WTC11 (cell line): ENCODE measurements around the gene CRYGN. TPM values are rescaled to one million over a fixed set of nuclear protein-coding genes. Genes with fewer than 3 reads are reported as not detected.

Experiments used
- ATAC-seq: fragments of 200-7000 bp; cut with Tn5 transposase; 2 replicates; pipeline ENCODE4 v1.10.0; 2021; ENCODE audit warnings: mild to moderate bottlenecking, moderate library complexity
- CTCF ChIA-PET: fragments of 300-600 bp; sonication (Branson Sonifier 250); formaldehyde crosslinking; loops from one replicate; lab custom pipeline; 2021; ENCODE audit warnings: antibody characterized with exemption; lab: Charles Lee
- POLR2A ChIA-PET: fragments of 350-600 bp; sonication (Branson Sonifier 250); formaldehyde crosslinking; loops from one replicate; lab custom pipeline; 2021; ENCODE audit warnings: antibody characterized with exemption; lab: Charles Lee
- DNase-seq: peaks from one replicate; pipeline ENCODE4 v3.0.0; 2021; ENCODE audit warnings: low spot score
- H3K27ac Mint-ChIP-seq: 2 replicates; pipeline ENCODE4 v1.8.0; 2021; ENCODE audit warnings: mixed read lengths
- H3K27me3 Mint-ChIP-seq: 2 replicates; pipeline ENCODE4 v1.8.0; 2021; ENCODE audit warnings: low read depth, mild to moderate bottlenecking, moderate library complexity, mixed read lengths
- H3K36me3 Mint-ChIP-seq: 2 replicates; pipeline ENCODE4 v1.8.0; 2021; ENCODE audit warnings: mixed read lengths
- H3K4me1 Mint-ChIP-seq: 2 replicates; pipeline ENCODE4 v1.8.0; 2022; ENCODE audit warnings: mixed read lengths
- H3K4me3 Mint-ChIP-seq: 2 replicates; pipeline ENCODE4 v1.8.0; 2021; ENCODE audit warnings: mild to moderate bottlenecking, moderate library complexity, mixed read lengths
- H3K9me3 Mint-ChIP-seq: 2 replicates; pipeline ENCODE4 v1.8.0; 2021; ENCODE audit warnings: mixed read lengths
- ATF1 ChIP-seq: sonication (generic); formaldehyde crosslinking; IDR thresholded peaks from 2 replicates; pipeline ENCODE4 v1.8.1; 2023; ENCODE audit warnings: mild to moderate bottlenecking, moderate library complexity, missing genetic modification reagents
- ATF6 ChIP-seq: sonication (generic); formaldehyde crosslinking; IDR thresholded peaks from 2 replicates; pipeline ENCODE4 v1.8.1; 2023; ENCODE audit warnings: mild to moderate bottlenecking, missing genetic modification reagents
- E2F4 ChIP-seq: sonication (generic); formaldehyde crosslinking; IDR thresholded peaks from 2 replicates; pipeline ENCODE4 v1.8.1; 2022; ENCODE audit warnings: low read depth, mild to moderate bottlenecking, moderate library complexity, missing genetic modification reagents, borderline replicate concordance
- E2F5 ChIP-seq: sonication (generic); formaldehyde crosslinking; IDR thresholded peaks from 2 replicates; pipeline ENCODE4 v1.8.1; 2022; ENCODE audit warnings: mild to moderate bottlenecking, moderate library complexity, missing genetic modification reagents
- ERG ChIP-seq: fragments of 250-450 bp; sonication (Bioruptor Pico); IDR thresholded peaks from 2 replicates; pipeline ENCODE4 v1.8.0; 2021; ENCODE audit warnings: mild to moderate bottlenecking
- HMGA2 ChIP-seq: fragments of 250-450 bp; sonication (Bioruptor Pico); IDR thresholded peaks from 2 replicates; pipeline ENCODE4 v1.4.0; 2021; ENCODE audit warnings: mild to moderate bottlenecking, moderate library complexity
- MAX ChIP-seq: sonication (generic); formaldehyde crosslinking; IDR thresholded peaks from 2 replicates; pipeline ENCODE4 v1.8.0; 2022; ENCODE audit warnings: mild to moderate bottlenecking, missing genetic modification reagents
- NFATC4 ChIP-seq: fragments of 250-450 bp; sonication (Bioruptor Pico); IDR thresholded peaks from 2 replicates; pipeline ENCODE4 v1.9.0; 2021; ENCODE audit warnings: mild to moderate bottlenecking
- NR3C1 ChIP-seq: sonication (generic); formaldehyde crosslinking; conservative IDR thresholded peaks from 2 replicates; pipeline ENCODE4 v1.8.1; 2023; ENCODE audit warnings: low read depth, mild to moderate bottlenecking, missing genetic modification reagents
- PRRX2 ChIP-seq: fragments of 250-450 bp; sonication (Bioruptor Pico); IDR thresholded peaks from 2 replicates; pipeline ENCODE4 v1.8.0; 2021; ENCODE audit warnings: mild to moderate bottlenecking
- RORB ChIP-seq: fragments of 250-450 bp; sonication (Bioruptor Pico); IDR thresholded peaks from 2 replicates; pipeline ENCODE4 v1.9.0; 2021; ENCODE audit warnings: mild to moderate bottlenecking
- STAT6 ChIP-seq: sonication (generic); formaldehyde crosslinking; conservative IDR thresholded peaks from 2 replicates; pipeline ENCODE4 v1.8.1; 2023; ENCODE audit warnings: mild to moderate bottlenecking, low read depth, missing genetic modification reagents, moderate library complexity
- TCF7 ChIP-seq: sonication (generic); formaldehyde crosslinking; IDR thresholded peaks from 2 replicates; pipeline ENCODE4 v1.8.0; 2022; ENCODE audit warnings: mild to moderate bottlenecking, low read depth, missing genetic modification reagents, moderate library complexity
- ZMAT4 ChIP-seq: fragments of 250-450 bp; sonication (Bioruptor Pico); IDR thresholded peaks from 2 replicates; pipeline ENCODE4 v1.9.0; 2021; ENCODE audit warnings: mild to moderate bottlenecking
- ZNF121 ChIP-seq: sonication (generic); formaldehyde crosslinking; IDR thresholded peaks from 2 replicates; pipeline ENCODE4 v1.8.0; 2023; ENCODE audit warnings: missing genetic modification reagents
- ZNF232 ChIP-seq: sonication (generic); formaldehyde crosslinking; IDR thresholded peaks from 2 replicates; pipeline ENCODE4 v1.8.0; 2022; ENCODE audit warnings: mild to moderate bottlenecking, missing genetic modification reagents
- ZNF281 ChIP-seq: sonication (generic); formaldehyde crosslinking; IDR thresholded peaks from 2 replicates; pipeline ENCODE4 v1.8.0; 2023; ENCODE audit warnings: mild to moderate bottlenecking, missing genetic modification reagents
- ZNF396 ChIP-seq: fragments of 250-450 bp; sonication (Bioruptor Pico); IDR thresholded peaks from 2 replicates; pipeline ENCODE4 v1.8.0; 2021; ENCODE audit warnings: mild to moderate bottlenecking, moderate library complexity, borderline replicate concordance
- ZNF425 ChIP-seq: fragments of 250-450 bp; sonication (Bioruptor Pico); conservative IDR thresholded peaks from 2 replicates; pipeline ENCODE4 v1.9.0; 2021; ENCODE audit warnings: mild to moderate bottlenecking
- ZNF671 ChIP-seq: fragments of 250-450 bp; sonication (Bioruptor Pico); IDR thresholded peaks from 2 replicates; pipeline ENCODE4 v1.8.0; 2021; ENCODE audit warnings: mild to moderate bottlenecking
- total RNA-seq: library from RNA; stranded (reverse); gene quantifications from 3 replicates; pipeline ENCODE4 v1.2.3, GENCODE V29; 2021

The CRYGN gene
- total RNA-seq, 1 experiment from 2014 or later = 1.5 TPM

- no peak for TF ChIP-seq NFATC4
- TF ChIP-seq, all 79 proteins: peak for 0
These were observed 7.4 kb upstream of the CRYGN start (continued) for GRCh38 chr7:151447312-151447711.

- ATAC-seq = no peak
- TF ChIP-seq ZNF121 (CRISPR knock-in tag) (no peak), NR3C1 (CRISPR knock-in tag) (no peak)
- TF ChIP-seq, all 79 proteins: peak for 0
These were observed 6.5 kb upstream of the CRYGN start for GRCh38 chr7:151446412-151446811.

GRCh38 chr7:151444632-151445031 is 4.7 kb upstream of the CRYGN start:
- CTCF ChIA-PET = interaction anchor here (1.9 kb wide), 1 partner anchor 8 kb away, joined by 4 read pairs; no protein-coding TSS in a partner anchor
- Mint-ChIP-seq H3K9me3 (no peaks in the 10 kb centered on the region), H3K4me3 (no peak overlapping the region), H3K27me3 (peaks cover 9% of the 10 kb centered on the region), H3K27ac (no peak overlapping the region), H3K4me1 (peaks cover 23% of the 10 kb centered on the region), H3K36me3 (no peaks in the 10 kb centered on the region)
- POLR2A ChIA-PET = no interaction called here
- ATAC-seq (no peak), DNase-seq (no peak)
- TF ChIP-seq STAT6 (CRISPR knock-in tag) (no peak), ERG (no peak), RORB (no peak), ZNF281 (CRISPR knock-in tag) (no peak), ATF6 (CRISPR knock-in tag) (no peak), PRRX2 (CRISPR knock-in tag) (no peak), HMGA2 (CRISPR knock-in tag) (no peak), ZNF396 (CRISPR knock-in tag) (no peak), ZMAT4 (no peak), ATF1 (CRISPR knock-in tag) (no peak), TCF7 (CRISPR knock-in tag) (no peak), ZNF232 (CRISPR knock-in tag) (no peak), MAX (CRISPR knock-in tag) (no peak), E2F4 (CRISPR knock-in tag) (no peak), ZNF425 (no peak), ZNF671 (CRISPR knock-in tag) (no peak), E2F5 (CRISPR knock-in tag) (no peak)
- TF ChIP-seq, all 79 proteins: peak for 0

More at GRCh38 chr7:151446412-151446811, 6.5 kb upstream of the CRYGN start:
- H3K27ac Mint-ChIP-seq = no peak overlapping the region
- H3K4me1 Mint-ChIP-seq = peaks cover 11% of the 10 kb centered on the region
- no peaks in the 10 kb centered on the region for H3K36me3 Mint-ChIP-seq
- H3K27me3 Mint-ChIP-seq = peaks cover 9% of the 10 kb centered on the region
- ChIA-PET CTCF (no interaction called here), POLR2A (interaction anchor here (0.7 kb wide), 1 partner anchor 879 kb away, joined by 7 read pairs; the partner anchor contains the start of gene GIMAP4)
- no peak for DNase-seq
- no peaks in the 10 kb centered on the region for H3K9me3 Mint-ChIP-seq
- H3K4me3 Mint-ChIP-seq = no peak overlapping the region
